ENCODE measurements around the gene NLGN3. TPM values are rescaled to one million over a fixed set of nuclear protein-coding genes. Genes with fewer than 3 reads are reported as not detected.
A peak's percentile ranks its signal among the peaks of the same experiment; 100 is the strongest.

Gene NLGN3
- total RNA-seq, 3 donors from 2014 or later = under 0.01 to 1.0 (median 0.32) TPM

GRCh38 chrX:71191248-71191647 lies 46.6 kb downstream of the NLGN3 start:
- Histone ChIP-seq H3K36me3 (no peaks in the 10 kb centered on the region), H3K27ac (no peak overlapping the region), H3K9me3 (no peaks in the 10 kb centered on the region), H3K4me1 (no peaks in the 10 kb centered on the region), H3K27me3 (peaks cover 0 to 3% of the 10 kb centered on the region in 2 donors), H3K4me3 (no peak overlapping the region)
- no peak for DNase-seq (ENCODE audit: low spot score in 2 of 2)
- intact Hi-C loops (cut with DNase I; ENCODE audit: low total_unique reads) = no loop called here
- TF ChIP-seq POLR2AphosphoS5 (IDR thresholded peaks at IDR 0.05) (no peak), CTCF (IDR thresholded peaks at IDR 0.05) (no peak)

- intact Hi-C loops (cut with DNase I; ENCODE audit: low total_unique reads) = no loop called here
- DNase-seq (ENCODE audit: low spot score in 2 of 2) = no peak
- TF ChIP-seq CTCF (IDR thresholded peaks at IDR 0.05) (no peak), POLR2A (IDR thresholded peaks at IDR 0.05) (no peak), POLR2AphosphoS5 (IDR thresholded peaks at IDR 0.05) (no peak)
- no peaks in the 10 kb centered on the region for H3K4me1 ChIP-seq
- no peak overlapping the region for H3K27ac ChIP-seq
- no peaks in the 10 kb centered on the region for H3K36me3 ChIP-seq
- no peaks in the 10 kb centered on the region for H3K9me3 ChIP-seq
- H3K4me3 ChIP-seq = no peak overlapping the region
- H3K27me3 ChIP-seq = peaks cover 0 to 28% of the 10 kb centered on the region in 2 donors
Measured at GRCh38 chrX:71195964-71196649, 51.5 kb downstream of the NLGN3 start.

GRCh38 chrX:71198066-71198465 lies 53.4 kb downstream of the NLGN3 start:
- TF ChIP-seq POLR2AphosphoS5 (IDR thresholded peaks at IDR 0.05) = no peak
- no peak for TF ChIP-seq POLR2A (IDR thresholded peaks at IDR 0.05)
- no peak for TF ChIP-seq CTCF (IDR thresholded peaks at IDR 0.05)
- no peak overlapping the region for H3K27ac ChIP-seq
- H3K4me1 ChIP-seq = no peaks in the 10 kb centered on the region
- no peaks in the 10 kb centered on the region for H3K36me3 ChIP-seq
- intact Hi-C loops (cut with DNase I; ENCODE audit: low total_unique reads) = no loop called here
- peaks cover 0 to 38% of the 10 kb centered on the region in 2 donors for H3K27me3 ChIP-seq
- peak overlapping the region in 1 of 3 donors; percentile 13 for H3K4me3 ChIP-seq
- H3K9me3 ChIP-seq = no peaks in the 10 kb centered on the region
- DNase-seq (ENCODE audit: low spot score in 2 of 2) = no peak

- H3K9me3 ChIP-seq = no peaks in the 10 kb centered on the region
- intact Hi-C loops (cut with DNase I; ENCODE audit: low total_unique reads) = no loop called here
- DNase-seq (ENCODE audit: low spot score in 2 of 2) = no peak
- peaks cover 0 to 38% of the 10 kb centered on the region in 2 donors for H3K27me3 ChIP-seq
- H3K27ac ChIP-seq = no peak overlapping the region
- H3K36me3 ChIP-seq = no peaks in the 10 kb centered on the region
- H3K4me1 ChIP-seq = no peaks in the 10 kb centered on the region
- TF ChIP-seq CTCF (IDR thresholded peaks at IDR 0.05) (no peak), POLR2A (IDR thresholded peaks at IDR 0.05) (no peak), POLR2AphosphoS5 (IDR thresholded peaks at IDR 0.05) (no peak)
- no peak overlapping the region for H3K4me3 ChIP-seq
Measured at GRCh38 chrX:71199252-71200008, 54.8 kb downstream of the NLGN3 start.

GRCh38 chrX:71210816-71211215 lies 66.2 kb downstream of the NLGN3 start:
- H3K27ac ChIP-seq = no peak overlapping the region
- no peaks in the 10 kb centered on the region for H3K9me3 ChIP-seq
- no peak for DNase-seq (ENCODE audit: low spot score in 2 of 2)
- H3K4me1 ChIP-seq = no peaks in the 10 kb centered on the region
- no peak for TF ChIP-seq POLR2A (IDR thresholded peaks at IDR 0.05)
- TF ChIP-seq POLR2AphosphoS5 (IDR thresholded peaks at IDR 0.05) = no peak
- no peak for TF ChIP-seq CTCF (IDR thresholded peaks at IDR 0.05)
- H3K27me3 ChIP-seq = peaks cover 0 to 31% of the 10 kb centered on the region in 2 donors
- intact Hi-C loops (cut with DNase I; ENCODE audit: low total_unique reads) = no loop called here
- no peak overlapping the region for H3K4me3 ChIP-seq
- no peaks in the 10 kb centered on the region for H3K36me3 ChIP-seq
